Measurements from ENCODE around the gene BIRC6. TPM values are rescaled to one million over a fixed set of nuclear protein-coding genes. Genes with fewer than 3 reads are reported as not detected.

Gene BIRC6
- total RNA-seq, 1 donor from 2014 or later, result 82.4 TPM

DNA sequence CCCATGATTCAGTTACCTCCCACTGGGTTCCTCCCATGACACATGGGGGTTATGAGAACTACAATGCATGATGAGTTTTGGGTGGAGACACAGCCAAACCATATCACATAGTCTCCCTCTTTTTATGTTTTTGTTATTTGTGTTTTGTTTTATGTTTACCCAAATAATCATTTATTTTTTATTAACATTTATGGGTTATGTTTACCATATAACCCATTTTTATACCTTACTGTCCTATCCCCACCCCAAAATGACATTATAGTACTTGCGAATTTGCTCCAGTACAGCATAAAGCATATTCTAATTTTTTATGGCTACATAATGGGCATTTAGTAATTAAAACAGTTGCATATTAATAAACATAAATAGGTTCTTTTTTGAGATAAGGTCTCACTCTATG lies 209.1 kb downstream of the BIRC6 start:
- Mint-ChIP-seq H3K9me3 (no peaks in the 10 kb centered on the region), H3K4me3 (no peak overlapping the region), H3K27me3 (no peaks in the 10 kb centered on the region), H3K4me1 (ENCODE audit: unreplicated experiment) (no peaks in the 10 kb centered on the region), H3K36me3 (peaks cover 46% of the 10 kb centered on the region), H3K27ac (no peak overlapping the region)
- DNase-seq (ENCODE audit: extremely low spot score, unreplicated experiment), result no peak
- TF ChIP-seq, protein P1, sequence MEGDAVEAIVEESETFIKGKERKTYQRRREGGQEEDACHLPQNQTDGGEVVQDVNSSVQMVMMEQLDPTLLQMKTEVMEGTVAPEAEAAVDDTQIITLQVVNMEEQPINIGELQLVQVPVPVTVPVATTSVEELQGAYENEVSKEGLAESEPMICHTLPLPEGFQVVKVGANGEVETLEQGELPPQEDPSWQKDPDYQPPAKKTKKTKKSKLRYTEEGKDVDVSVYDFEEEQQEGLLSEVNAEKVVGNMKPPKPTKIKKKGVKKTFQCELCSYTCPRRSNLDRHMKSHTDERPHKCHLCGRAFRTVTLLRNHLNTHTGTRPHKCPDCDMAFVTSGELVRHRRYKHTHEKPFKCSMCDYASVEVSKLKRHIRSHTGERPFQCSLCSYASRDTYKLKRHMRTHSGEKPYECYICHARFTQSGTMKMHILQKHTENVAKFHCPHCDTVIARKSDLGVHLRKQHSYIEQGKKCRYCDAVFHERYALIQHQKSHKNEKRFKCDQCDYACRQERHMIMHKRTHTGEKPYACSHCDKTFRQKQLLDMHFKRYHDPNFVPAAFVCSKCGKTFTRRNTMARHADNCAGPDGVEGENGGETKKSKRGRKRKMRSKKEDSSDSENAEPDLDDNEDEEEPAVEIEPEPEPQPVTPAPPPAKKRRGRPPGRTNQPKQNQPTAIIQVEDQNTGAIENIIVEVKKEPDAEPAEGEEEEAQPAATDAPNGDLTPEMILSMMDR (conservative IDR thresholded peaks at IDR 0.05), result no peak

DNA sequence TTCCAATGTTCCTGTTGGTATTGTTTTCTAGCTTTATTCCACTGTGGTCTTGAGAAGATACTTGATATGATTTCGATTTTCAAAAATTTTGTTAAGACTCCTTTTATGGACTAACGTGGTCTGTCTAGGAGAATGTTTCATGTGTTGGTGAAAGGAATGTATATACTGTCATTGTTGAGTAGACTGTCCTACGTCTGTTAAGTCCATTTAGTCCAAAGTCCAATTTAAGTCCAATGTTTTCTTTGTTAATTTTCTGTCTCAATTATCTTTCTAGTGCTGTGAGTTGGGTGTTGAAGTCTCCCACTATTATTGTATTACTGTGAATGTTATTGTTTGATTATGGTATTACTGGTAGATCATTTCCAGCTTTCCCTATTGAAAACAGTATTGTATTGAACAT lies 215.2 kb downstream of the BIRC6 start:
- Mint-ChIP-seq H3K4me1 (ENCODE audit: unreplicated experiment) (no peaks in the 10 kb centered on the region), H3K27me3 (no peaks in the 10 kb centered on the region), H3K9me3 (no peaks in the 10 kb centered on the region), H3K36me3 (peaks cover 33% of the 10 kb centered on the region), H3K4me3 (no peak overlapping the region), H3K27ac (no peak overlapping the region)
- DNase-seq (ENCODE audit: extremely low spot score, unreplicated experiment), result no peak
- TF ChIP-seq, protein P1 (conservative IDR thresholded peaks at IDR 0.05), result no peak

DNA sequence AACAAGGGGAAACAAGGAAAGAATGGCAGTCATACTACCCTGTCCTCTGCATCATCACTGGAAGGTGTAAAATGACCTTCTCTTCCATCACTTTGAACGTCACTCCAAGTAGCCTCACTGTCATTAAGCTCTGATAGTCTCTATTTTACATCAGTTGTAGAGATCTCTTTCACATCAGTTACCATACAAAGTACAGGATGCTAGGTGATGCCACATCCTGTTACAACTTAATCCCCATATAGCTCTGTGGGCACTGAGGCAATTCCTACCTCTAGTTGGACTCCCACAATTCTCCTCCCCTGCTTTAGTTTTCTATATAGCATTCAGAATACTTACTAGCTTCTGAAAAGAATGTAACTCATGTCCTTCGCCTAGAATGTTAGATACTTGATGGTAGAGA lies 215.9 kb downstream of the BIRC6 start:
- no peaks in the 10 kb centered on the region for H3K27me3 Mint-ChIP-seq
- H3K4me3 Mint-ChIP-seq, result no peak overlapping the region
- no peaks in the 10 kb centered on the region for H3K9me3 Mint-ChIP-seq
- peaks cover 26% of the 10 kb centered on the region for H3K36me3 Mint-ChIP-seq
- no peak overlapping the region for H3K27ac Mint-ChIP-seq
- no peak for DNase-seq (ENCODE audit: extremely low spot score, unreplicated experiment)
- TF ChIP-seq, protein P1 (conservative IDR thresholded peaks at IDR 0.05), result no peak
- no peaks in the 10 kb centered on the region for H3K4me1 Mint-ChIP-seq (ENCODE audit: unreplicated experiment)

DNA sequence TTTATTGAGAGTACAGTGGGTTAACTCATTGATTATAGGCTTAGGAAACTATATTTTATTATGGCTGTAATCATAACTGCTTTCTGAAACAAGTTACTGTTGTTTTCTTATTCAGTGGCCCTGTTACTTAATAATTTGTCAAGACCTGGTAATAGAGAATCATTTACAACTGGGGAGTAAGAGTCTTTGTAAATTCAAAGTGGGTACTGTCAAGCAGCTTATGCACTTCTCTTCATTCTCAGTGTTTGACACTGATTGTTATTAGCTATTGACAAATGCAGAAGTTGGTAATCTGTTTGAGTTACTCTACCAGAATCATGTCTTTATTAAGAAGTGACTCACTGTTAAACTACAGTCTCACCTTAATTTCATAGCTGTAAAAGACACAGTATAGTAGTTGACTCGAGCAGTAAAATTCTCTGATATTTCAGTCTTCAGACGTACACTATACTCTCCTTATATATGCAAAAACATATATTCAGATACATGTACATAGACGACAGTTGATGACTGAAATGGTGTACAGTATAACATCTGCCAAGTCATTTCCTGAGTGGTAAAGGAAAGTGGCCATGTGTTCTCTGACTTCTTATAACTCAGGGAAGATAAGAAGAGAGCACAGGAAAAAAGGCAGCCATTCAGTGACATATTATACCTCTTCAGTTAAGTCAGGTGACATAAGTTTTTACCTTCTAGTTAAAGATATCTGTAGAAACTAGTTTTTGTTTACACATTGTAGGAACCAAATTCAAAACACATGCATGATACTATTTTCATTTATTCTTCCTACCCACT lies 235.0 kb downstream of the BIRC6 start:
- TF ChIP-seq, protein P1 (conservative IDR thresholded peaks at IDR 0.05), result no peak
- H3K36me3 Mint-ChIP-seq, result peaks cover 3% of the 10 kb centered on the region
- H3K4me3 Mint-ChIP-seq, result no peak overlapping the region
- DNase-seq (ENCODE audit: extremely low spot score, unreplicated experiment), result no peak
- no peaks in the 10 kb centered on the region for H3K27me3 Mint-ChIP-seq
- H3K9me3 Mint-ChIP-seq, result no peaks in the 10 kb centered on the region
- no peaks in the 10 kb centered on the region for H3K4me1 Mint-ChIP-seq (ENCODE audit: unreplicated experiment)
- peak overlapping the region; percentile 31 for H3K27ac Mint-ChIP-seq

DNA sequence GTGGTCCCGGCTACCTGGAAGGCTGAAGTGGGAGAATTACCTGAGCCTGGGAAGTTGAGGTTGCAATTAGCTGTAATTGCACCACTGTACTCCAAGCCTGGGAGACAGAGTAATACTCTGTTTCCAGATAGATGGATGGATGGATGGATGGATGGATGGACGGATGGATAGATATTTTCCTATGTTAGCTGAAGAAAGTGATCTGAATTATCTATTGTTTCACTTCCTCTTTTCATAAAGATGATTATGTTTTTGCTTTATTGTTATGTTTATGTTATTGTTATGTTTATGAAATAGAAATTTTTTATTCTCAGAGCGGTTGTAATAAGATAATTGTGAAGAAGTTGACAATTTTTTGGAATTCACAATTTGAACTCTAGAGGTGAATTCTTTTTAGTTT lies 237.8 kb downstream of the BIRC6 start:
- TF ChIP-seq, protein P1 (conservative IDR thresholded peaks at IDR 0.05), result no peak

More for the DNA sequence above, 237.8 kb downstream of the BIRC6 start:
- Mint-ChIP-seq H3K4me3 (no peak overlapping the region), H3K4me1 (ENCODE audit: unreplicated experiment) (no peaks in the 10 kb centered on the region), H3K27me3 (no peaks in the 10 kb centered on the region), H3K9me3 (no peaks in the 10 kb centered on the region), H3K27ac (no peak overlapping the region), H3K36me3 (peaks cover under 1% of the 10 kb centered on the region)
- no peak for DNase-seq (ENCODE audit: extremely low spot score, unreplicated experiment)
